GM18907 (cell line): ENCODE measurements around the gene CD96.
"Not testable (repeated sequence)": the region's sequence is repeated elsewhere in the genome, so short reads cannot be mapped to it uniquely, and the experiment has no call there.

ENCODE experiments used
- ATAC-seq: cut with Tn5 transposase; IDR thresholded peaks from one replicate; pipeline ENCODE4 v1.9.1; 2021; ENCODE audit warnings: mild to moderate bottlenecking, moderate library complexity; ENCODE audit not compliant: unreplicated experiment

The CD96 gene

DNA sequence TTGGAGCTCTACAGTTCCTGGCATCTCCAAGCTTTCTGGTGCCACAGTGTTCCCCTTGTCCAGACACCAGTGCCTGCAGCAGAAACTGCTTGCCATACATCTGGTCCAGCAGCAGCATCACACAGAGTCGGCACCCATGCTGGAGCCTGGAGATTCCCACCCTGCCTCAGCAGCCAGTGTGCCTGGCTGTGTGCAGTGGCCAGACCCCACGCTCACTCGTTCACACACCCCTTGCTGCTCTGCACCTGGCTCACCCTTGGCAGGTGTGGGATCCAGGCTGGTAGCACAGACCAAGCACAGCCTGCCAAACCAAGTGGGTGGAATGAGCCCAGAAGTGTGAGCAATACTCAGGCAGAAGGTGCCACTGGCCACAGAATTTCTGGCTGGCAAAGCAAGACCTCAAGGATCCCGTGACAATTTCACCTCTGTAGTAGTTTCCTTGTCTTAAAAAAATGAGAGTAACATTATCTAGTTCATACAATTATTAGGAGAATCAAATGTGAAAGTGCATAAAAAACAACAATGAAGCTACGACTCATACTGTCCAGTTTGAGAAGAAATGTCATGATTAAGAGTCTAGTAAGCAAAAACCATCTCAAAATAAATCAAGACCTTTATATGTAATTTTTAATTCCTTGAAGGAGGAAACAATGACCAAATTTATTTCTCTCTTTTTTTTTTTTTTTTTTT, 76.1 kb downstream of the CD96 start:
- ATAC-seq, result no peak

DNA sequence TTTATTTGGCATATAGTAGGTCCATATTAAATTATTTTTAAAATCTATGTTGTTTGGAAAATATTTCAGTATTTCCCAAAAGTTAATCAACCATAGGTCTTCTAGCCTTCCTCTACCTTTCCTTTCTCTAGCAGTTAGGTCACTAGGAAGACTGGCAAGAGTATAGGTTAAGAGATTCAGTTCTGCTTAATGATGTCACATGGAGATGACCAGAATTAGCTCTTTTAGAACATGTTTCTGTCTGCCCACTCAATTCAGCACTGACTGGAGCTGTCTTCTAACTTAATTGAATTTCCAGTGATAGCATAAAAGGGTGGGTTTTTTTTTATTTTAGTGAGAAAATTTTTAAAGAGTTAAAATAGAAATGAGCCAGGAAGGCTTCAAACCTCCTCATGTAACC, 76.9 kb downstream of the CD96 start:
- ATAC-seq, result no peak

DNA sequence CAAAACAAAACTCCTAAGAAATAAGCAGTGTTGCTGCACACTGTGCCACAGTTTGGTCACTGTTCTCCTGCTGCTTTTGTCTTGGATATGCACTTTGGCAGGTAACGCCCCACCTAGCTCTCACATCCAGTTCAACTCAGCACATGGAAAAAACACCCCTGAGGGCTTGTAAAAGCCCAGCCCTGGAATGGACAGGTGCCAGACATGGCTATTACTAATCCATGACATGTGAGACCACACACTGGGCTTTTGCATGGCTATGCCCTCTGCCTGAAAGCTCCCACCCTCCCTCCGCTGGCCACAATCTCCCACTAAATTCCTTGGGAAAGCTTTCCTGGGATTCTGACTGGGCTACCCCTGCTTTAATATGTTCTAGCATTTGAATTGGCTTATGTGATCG, 77.8 kb downstream of the CD96 start:
- no peak for ATAC-seq

DNA sequence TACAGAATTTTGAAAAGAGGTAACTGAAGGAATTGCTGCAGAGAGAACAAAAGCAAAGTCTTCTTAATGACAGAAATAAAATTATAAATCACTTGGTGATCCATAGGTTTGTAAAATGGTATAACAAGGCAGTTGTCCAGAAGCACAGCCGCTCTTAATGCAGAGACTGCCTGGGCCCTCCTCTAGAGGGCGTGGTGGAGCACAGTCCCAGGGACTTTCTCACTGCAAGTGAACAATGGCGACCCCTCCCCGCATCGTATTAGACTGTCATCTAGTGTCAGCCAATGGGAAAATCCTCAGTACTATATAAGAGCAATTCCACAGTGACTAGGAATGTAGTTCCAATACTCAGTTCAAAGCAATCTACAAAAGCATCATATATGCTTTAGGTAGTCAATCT, 79.5 kb downstream of the CD96 start:
- no peak for ATAC-seq

DNA sequence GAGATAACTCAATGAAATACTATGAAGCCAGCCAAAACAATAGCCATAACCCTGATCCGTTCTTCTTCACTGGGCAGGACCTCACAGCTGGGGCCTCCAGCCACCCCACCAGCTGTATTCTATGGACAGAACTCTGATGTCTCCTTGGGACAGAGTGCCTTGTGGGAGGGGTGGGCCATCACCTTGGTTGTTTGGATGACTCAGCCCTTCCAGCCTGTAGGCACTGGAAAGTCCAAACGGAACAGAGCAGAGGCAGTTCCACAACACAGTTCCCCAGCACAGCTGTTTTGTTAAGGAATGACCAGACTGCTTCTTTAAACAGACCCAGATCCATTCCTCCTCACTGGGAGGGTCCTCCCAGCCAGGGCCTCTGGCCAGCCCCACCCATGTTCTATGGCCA, 85.1 kb downstream of the CD96 start:
- no peak for ATAC-seq

DNA sequence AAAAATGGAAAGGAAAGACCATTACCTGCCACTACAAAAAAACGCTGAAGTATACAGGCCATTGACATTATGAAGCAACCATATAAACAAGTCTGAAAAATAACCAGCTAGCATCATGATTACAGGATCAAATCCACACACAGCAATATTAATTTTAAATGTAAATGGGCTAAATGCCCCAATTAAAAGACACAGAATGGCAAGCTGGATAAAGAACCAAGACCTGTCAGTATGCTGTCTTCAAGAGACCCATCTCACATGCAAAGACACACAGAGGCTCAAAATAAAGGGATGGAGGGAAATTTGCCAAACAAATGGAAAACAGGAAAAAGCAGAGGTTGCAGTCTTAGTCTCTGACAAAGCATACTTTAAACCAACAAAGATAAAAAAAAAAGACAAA, 87.0 kb downstream of the CD96 start:
- ATAC-seq, result not testable (repeated sequence)

DNA sequence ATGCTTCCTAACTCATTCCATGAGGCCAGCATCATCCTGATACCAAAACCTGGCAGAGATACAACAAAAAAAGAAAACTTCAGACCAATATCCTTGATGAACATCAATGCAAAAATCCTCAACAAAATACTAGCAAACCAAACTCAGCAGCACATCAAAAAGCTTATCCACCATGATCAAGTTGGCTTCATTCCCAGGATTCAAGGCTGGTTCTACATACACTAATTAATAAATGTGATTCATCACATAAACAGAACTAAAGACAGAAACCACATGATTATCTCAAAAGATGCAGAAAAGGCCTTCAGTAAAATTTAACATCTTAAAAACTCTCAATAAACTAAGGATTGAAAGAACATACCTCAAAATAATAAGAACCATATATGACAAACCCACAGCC, 88.6 kb downstream of the CD96 start:
- ATAC-seq, result not testable (repeated sequence)

DNA sequence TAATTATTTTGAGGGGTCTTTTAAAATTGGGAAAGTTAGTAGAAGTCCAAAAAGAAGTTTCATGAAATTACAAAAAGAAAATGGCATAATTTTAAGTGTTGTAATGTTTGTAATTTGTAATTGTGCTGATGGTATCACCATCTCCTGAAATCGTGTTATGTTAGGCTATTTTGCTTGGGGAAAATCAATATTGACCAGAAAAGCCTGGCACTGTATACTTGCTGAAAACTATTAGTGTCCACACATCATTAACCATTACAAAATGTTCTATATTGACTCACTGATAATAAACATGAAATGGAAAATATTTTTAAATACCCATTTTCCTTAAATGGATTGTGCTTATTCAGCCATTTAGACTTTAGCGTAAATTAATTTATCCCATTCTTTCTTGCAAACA, 93.4 kb downstream of the CD96 start:
- no peak for ATAC-seq

DNA sequence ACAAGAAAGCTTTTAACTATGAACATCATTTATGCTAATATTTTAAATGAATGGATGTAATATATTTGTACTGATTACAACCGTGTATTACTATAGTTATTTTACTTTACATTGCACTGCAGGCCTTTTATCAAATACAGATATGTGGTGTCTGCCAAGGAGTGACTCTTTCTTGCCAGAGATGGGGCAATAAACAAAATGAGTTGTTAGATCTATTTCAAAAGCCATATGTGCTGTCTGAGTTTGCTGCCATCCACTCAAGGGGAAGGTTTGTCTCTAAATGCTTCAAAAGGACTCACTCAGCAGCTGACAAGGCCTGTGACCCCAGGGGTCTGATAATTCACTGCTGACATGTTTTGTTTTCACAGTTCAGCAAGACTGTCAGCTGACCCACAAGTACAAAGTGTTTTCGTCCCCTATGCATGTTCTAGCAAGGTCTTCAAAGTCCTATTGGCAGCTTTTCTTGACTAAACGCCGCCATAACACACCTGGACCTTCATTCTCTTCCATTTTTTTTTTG, 94.4 kb downstream of the CD96 start:
- no peak for ATAC-seq

DNA sequence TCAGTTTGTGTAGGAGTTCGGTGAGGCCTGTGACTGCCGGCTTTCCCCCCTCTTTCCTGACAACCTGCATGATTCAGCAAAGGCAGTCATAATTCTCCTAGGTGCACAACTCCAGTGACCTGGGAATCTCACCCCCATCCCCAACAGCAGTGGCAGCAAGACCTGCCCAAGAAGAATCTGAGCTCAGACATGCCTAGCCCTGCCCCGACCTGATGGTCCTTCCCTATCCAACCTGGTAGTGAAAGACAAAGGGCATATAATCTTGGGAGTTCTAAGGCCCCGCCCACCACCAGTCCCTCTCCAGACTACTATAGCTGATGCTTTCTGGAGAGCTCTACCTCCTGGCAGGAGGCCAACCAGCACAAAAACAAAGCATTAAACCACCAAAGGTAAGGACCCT, 97.3 kb downstream of the CD96 start:
- ATAC-seq, result no peak

DNA sequence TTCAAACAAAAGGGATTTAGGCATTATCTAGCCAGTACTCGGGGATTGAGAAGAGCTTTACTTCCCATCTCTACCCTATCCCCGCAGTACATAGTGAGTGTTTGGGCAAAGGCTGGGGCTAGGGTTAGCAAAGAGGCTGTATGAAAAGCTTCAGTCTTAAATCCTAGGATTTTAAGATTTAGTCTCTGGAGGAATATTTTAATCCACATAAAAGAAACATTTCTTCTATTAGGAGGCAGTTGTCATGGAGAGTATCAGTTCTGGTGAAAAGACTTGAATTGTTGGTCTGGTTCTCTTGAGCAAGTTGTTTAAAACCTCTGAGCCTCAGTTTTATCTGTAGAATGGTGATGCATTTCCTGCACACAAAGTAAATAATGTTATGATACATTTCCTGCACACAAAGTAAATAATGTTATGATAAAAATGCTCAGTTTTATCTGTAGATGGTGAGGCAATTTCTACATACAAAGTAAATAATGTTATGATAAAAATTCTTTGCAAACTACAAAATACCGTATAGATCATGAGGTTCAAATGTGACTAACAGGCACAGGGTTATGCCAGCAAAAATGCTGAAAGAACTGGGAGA, 107.1 kb downstream of the CD96 start:
- no peak for ATAC-seq

DNA sequence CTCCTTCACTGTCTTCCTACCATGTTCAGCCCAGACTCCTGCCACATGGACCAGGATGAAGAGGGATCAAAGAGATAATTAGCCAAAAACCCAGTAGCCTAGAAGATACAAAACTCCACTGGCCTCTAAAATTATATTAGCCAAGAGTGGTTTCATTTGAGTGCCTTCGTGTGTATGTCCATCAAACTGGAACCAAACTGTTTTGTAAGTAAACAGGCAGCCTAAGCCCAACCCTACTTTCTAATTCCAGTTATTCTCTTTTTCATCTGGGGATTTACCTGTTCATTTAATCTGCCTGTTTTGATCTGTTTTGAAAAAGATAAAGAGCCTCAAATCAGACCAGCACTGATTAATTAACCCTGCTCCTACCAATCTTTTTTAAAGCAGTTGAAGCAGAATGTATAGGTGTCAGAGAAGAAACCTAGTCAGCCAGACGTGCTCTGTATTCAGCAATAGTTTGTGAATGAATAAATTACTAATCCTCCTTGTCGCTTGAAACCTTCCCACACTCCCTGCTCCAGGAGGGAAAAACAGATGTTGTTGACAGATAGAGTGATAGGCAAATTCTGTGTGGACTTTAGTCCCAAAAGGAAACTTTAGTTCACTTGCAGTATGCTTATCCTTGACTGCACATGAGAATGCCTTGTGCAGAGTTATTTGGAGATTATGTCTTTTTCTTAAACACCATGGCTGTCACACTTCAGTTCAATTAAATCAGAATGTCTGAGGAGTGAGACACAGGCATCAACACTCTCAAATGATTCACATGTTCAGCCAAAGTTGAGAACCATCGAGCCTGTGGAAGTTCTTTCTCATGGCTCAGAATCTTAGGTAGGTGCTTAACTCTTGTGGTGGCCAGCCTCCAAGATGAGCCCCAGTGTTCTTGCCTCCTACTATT, 108.6 kb downstream of the CD96 start:
- ATAC-seq, result no peak

DNA sequence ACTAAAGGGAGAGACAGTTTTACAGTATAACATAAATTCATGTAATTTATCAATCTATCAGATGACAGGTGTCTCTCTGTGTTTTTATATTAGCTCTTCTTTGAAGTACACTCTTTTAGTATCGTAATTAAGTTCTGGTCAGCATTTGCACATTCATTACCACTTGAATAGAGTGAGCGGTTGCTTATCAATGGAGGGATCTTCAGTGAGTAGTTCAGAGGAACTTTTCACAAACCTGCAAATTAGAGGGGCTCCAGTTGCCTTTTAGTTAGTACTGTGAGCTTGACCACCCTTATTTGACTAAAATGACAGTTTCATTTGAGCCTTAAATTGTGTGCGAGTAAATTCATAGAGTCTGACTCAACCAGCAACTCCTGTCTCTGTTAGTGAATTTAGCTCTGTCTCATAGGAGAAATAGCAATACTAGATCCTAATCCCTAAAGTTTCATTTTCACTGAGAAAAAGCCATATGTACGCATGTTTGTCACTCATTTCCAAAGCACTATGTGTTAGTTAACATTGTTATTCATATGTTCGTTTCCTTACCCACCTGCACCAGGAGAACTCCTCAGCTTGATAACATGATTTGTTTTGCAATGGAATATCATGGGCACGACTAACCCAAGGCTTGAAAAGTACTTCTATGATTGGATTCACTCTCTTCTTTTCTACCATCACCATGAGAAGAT, 110.6 kb downstream of the CD96 start:
- ATAC-seq, result peak; percentile 53

DNA sequence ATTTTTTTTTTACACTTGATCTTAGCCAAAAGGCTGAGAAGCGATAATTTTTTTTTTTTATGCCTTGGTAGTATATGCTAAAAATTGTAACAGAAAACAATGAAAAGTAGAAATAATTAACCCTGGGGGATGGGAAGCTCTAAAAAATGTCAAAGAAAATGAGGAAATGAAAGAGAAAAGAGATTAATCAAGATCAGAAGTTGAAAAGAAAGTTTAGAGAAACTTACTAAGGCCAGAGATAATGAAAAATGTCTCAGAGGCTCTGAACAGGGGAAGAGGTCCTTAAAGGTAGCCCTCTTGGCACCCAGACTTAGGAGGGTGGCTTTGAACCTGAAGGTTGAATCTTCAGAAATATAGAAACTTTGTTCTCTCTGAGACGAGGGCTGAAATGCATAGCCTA, 111.8 kb downstream of the CD96 start:
- no peak for ATAC-seq

DNA sequence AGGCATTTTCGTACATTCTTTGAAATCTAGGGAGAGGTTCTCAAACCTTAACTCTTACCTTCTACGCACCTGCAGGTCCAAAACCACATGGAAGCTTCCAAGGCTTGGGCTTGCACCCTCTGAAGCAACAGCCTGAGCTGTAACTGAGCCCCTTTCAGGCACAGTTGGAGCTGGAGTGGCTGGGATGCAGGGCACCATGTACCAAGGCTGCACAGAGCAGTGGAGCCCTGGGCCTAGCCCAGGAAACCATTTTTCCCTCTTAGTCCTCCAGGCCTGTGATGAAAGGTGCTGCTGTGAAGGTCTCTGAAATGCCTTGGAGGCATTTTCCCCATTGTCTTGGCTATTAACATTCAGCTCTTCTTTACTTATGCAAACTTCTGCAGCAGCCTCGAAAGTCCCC, 120.0 kb downstream of the CD96 start:
- no peak for ATAC-seq

DNA sequence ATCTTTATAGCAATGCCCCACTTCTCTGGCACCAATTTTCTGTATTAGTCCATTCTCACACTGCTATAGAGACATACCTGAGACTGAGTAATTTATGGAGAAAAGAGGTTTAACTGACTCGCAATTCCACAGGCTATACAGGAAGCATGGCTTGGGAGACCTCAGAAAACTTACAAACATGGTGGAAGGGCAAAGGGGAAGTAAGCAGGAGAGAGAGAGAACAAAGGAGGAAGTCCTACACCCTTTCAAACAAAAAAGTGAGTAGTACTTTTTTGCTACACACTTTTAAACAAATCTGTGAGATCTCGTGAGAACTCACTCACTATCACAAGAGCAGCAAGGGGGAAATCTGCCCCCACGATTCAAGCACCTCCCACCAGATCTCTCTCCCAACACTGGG, 120.9 kb downstream of the CD96 start:
- no peak for ATAC-seq

DNA sequence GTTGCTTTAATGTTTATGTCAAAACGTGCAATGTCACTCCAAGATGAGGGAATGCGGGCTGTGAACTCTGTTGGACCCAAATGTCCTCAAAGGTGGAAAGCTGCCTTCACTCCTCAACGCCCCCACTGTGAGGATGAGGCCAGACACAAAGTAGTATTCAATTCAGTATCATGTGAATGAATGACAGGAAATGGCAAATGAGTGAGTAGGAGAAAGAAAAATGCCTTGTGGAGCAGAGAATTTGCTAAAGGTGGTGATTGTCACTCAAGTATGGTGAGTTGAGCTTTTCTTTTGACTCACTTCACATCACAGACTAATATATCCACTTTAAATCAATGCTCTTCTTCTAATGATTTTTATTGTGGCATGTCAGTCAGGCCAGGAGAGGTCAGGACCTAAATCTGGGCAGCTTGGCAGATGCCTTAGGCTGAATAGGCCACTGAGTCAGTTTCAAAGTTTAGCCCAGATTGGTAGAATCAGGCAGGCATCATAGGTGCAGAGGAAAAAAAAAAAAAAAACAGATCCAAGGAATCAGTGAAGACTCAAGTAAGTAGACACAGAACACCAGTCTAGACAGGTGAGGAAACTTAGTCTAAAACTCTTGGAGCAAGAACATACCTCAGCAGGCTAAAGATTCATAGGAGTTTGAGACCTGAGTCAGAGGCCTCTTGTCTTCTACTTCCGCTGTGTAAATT, 124.2 kb downstream of the CD96 start:
- ATAC-seq, result no peak

DNA sequence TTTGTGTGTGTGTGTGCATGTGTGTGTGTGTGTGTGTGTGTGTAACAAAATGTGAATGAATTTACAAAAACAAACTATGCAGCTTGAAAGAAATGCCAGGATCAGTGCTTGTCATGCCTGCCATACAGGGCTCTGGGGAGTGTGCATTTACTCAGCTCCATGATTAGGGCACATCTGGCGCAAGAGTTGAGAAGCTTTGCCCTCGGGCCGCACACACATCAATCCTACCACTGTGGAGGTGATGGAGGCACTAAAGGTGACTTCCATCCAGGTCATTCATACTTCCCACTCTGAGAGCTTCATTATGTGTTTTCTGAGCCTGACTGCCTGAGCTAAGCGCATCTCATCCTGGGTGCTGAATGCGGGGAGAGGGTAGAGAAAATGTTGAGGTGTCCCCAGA, 125.2 kb downstream of the CD96 start:
- no peak for ATAC-seq

DNA sequence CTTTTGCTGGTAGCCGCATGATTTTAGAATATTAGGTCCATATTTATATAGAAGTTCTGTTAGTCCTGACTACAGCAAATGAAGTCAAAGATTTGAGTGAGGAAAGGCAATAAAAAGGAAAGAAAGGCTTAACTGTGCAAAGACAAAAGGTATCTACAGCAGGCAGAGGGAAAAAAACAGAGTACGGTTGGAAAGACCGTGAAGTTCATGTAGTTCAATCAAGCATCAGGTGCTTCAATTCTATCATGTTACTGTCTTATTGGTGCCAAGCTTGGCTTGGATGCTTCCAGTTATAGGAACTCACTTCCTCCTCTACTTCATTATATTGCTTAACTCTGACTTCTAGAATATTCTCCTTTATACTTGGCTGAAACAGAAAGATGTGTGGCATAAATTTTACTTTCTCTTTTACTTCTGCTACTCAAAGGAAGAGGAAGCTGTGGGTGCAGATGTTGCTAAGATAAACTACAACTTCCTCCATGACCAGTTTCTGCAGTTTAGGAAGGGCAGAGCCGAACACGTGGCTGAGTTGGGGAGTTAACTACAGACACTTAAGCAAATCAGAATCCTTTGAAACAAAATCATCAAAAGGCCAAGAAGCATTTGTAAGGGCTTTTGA, 125.7 kb downstream of the CD96 start:
- peak; percentile 98 for ATAC-seq

DNA sequence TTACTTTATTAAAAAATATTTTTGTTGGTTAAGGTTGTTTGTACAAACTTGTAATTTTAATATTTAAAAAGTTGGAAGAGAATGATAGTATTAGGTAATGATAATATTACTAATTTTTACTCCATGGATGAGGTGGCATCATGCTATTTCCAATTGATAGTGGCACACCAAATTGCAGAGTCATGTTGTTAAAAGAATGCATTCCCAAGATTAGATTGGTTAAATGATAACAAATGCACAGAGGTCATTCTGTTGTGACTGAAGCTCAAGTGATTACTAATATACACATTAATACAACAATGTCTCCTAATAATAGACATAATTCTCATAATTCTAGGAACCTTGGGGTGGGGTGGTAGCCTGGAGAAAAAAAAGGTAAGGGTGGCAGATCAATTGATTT, 126.3 kb downstream of the CD96 start:
- ATAC-seq, result no peak
